IPS-20b (cell line): ENCODE data around the gene HOXD13.

Experiments
- H3K27ac ChIP-seq: one replicate; pipeline ENCODE4 v1.5.1; 2013; ENCODE audit warnings: low read length
- H3K27me3 ChIP-seq: 2 replicates; pipeline ENCODE4 v1.6.1; 2013; ENCODE audit warnings: mild to moderate bottlenecking, low read length, inconsistent platforms; ENCODE audit not compliant: insufficient read depth
- H3K36me3 ChIP-seq: 2 replicates; pipeline ENCODE4 v1.6.1; 2013; ENCODE audit warnings: low read depth, mild to moderate bottlenecking, inconsistent platforms, low read length, moderate library complexity; ENCODE audit not compliant: insufficient read depth
- H3K4me1 ChIP-seq: 2 replicates; pipeline ENCODE4 v1.6.1; 2013; ENCODE audit warnings: mild to moderate bottlenecking, control low read depth, inconsistent platforms, low read length, moderate library complexity; ENCODE audit not compliant: insufficient read depth
- H3K4me3 ChIP-seq: 2 replicates; pipeline ENCODE4 v1.5.1; 2013; ENCODE audit warnings: mild to moderate bottlenecking, low read length, inconsistent platforms
- H3K9ac ChIP-seq: 2 replicates; pipeline ENCODE4 v1.6.1; 2013; ENCODE audit warnings: low read depth, mild to moderate bottlenecking, inconsistent platforms, low read length, moderate library complexity
- H3K9me3 ChIP-seq: 2 replicates; pipeline ENCODE4 v1.6.1; 2013; ENCODE audit warnings: mild to moderate bottlenecking, low read depth, low read length, inconsistent platforms; ENCODE audit not compliant: insufficient read depth

The HOXD13 gene

DNA sequence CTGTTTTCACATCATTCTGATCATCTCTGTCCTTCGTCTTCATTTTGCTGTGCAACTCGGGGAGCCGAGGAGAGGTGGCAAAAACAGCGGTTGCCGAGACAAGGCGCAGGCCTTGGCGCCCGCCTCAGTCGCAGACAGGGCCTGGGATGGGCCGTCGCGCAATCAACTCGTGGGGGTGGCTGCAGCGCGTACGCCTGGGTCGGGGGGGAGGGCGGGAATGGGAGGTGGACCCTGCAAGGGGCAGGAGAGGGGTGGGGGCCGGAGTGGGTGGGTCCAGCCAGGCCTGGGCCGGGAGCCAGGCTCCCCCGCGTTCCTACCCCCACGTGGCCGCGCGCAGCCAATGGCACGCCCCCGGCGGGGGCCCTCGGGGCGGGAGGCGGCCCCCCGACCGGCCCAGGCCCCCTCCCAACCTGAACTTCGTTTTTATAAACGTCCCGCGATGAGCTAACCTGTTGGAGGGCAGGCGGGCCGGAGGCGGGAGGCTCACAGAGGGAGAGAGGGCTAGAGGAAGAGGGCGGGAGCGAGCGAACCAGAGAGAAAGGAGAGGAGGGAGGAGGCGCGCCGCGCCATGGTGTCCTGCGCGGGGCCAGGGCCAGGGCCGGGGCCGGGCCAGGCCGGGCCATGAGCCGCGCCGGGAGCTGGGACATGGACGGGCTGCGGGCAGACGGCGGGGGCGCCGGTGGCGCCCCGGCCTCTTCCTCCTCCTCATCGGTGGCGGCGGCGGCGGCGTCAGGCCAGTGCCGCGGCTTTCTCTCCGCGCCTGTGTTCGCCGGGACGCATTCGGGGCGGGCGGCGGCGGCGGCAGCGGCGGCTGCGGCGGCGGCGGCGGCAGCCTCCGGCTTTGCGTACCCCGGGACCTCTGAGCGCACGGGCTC, at the start of gene HOXD13:
HOXD13 (plus strand) TSS at position 452 of the 875 bp plus-strand sequence; CDS start at position 622, 170 bp downstream.
- Histone ChIP-seq H3K27me3 (peaks cover 100% of the 10 kb centered on the region), H3K36me3 (no peaks in the 10 kb centered on the region), H3K4me3 (peak within 1 kb of the TSS; percentile 32; the same call in 1 of the 2 replicates), H3K9me3 (peaks cover 16% of the 10 kb centered on the region), H3K4me1 (peaks cover 14% of the 10 kb centered on the region; the same call in 1 of the 2 replicates), H3K9ac (no peak within 1 kb of the TSS), H3K27ac (no peak within 1 kb of the TSS)

GRCh38 chr2:176056406-176056805, 36.1 kb upstream of the HOXD13 start:
- H3K36me3 ChIP-seq = no peaks in the 10 kb centered on the region
- H3K4me3 ChIP-seq = no peak overlapping the region
- H3K27me3 ChIP-seq = peaks cover 21% of the 10 kb centered on the region
- no peaks in the 10 kb centered on the region for H3K9me3 ChIP-seq
- no peaks in the 10 kb centered on the region for H3K4me1 ChIP-seq
- H3K27ac ChIP-seq = no peak overlapping the region
- H3K9ac ChIP-seq = no peak overlapping the region

- Histone ChIP-seq H3K4me3 (no peak overlapping the region), H3K27me3 (peaks cover 82% of the 10 kb centered on the region), H3K27ac (no peak overlapping the region), H3K4me1 (no peaks in the 10 kb centered on the region), H3K9me3 (no peaks in the 10 kb centered on the region), H3K9ac (no peak overlapping the region), H3K36me3 (no peaks in the 10 kb centered on the region)
Measured at GRCh38 chr2:176063958-176064357, 28.6 kb upstream of the HOXD13 start.

- Histone ChIP-seq H3K9me3 (no peaks in the 10 kb centered on the region), H3K27ac (no peak overlapping the region), H3K36me3 (no peaks in the 10 kb centered on the region), H3K9ac (no peak overlapping the region), H3K4me1 (no peaks in the 10 kb centered on the region), H3K27me3 (peaks cover 100% of the 10 kb centered on the region), H3K4me3 (peak overlapping the region; percentile 39; the same call in 1 of the 2 replicates)
Measured at GRCh38 chr2:176066645-176067588, 25.6 kb upstream of the HOXD13 start.

GRCh38 chr2:176067589-176068418, 24.7 kb upstream of the HOXD13 start:
- Histone ChIP-seq H3K36me3 (no peaks in the 10 kb centered on the region), H3K9ac (no peak overlapping the region), H3K4me3 (no peak overlapping the region), H3K27ac (no peak overlapping the region), H3K27me3 (peaks cover 100% of the 10 kb centered on the region), H3K9me3 (no peaks in the 10 kb centered on the region), H3K4me1 (no peaks in the 10 kb centered on the region)

- peaks cover 100% of the 10 kb centered on the region for H3K27me3 ChIP-seq
- H3K36me3 ChIP-seq = no peaks in the 10 kb centered on the region
- H3K9ac ChIP-seq = no peak overlapping the region
- H3K4me3 ChIP-seq = no peak overlapping the region
- no peaks in the 10 kb centered on the region for H3K9me3 ChIP-seq
- no peak overlapping the region for H3K27ac ChIP-seq
- H3K4me1 ChIP-seq = no peaks in the 10 kb centered on the region
Measured at GRCh38 chr2:176068419-176068832, 24.1 kb upstream of the HOXD13 start.

DNA sequence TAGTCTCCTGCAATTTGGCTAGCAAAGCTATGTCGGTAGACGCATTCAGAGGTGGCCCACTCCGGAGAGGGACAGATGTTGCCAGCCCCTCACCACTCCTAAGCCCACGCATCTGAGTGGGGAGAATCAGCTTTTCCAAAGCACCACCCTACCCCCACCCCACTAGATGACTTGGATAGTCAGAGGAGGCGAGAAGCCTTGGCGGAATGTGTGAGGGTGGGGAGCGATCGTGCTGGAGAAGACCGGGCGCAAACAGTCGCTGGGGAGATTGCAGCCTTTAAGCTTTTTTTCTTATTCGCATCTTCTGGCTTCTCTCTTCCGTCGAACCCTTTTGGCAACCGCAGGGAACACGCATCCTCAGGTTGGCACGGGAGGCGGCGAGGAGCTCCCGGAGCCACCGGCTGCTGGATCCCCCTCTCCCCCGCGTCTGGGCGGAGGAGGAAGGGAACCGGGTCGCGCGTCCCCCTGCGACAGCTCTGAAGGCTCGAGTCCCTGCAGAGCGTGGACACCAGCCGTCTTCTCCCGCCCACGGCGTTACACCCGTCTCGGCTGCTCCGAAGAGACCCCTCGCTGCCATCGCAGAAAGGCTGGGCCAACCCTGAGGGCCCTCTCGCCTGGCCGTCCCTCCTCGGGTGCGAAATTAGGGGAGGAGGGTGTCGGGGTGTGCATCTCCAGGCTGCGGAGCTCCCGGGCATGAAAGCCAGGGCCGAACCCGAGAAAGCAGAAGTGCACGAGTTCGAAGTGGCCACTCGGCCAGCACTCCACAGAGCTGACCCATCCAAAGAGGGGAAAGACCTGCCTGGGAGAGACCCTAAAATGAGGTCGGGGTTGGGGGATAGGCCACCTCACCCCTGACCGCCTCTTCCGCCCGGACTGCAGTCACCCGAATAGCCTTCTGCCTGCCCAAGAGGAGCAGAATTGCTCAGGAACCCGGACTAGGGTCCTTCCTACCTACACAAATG, 20.9 kb upstream of the HOXD13 start:
- Histone ChIP-seq H3K27ac (no peak overlapping the region), H3K9me3 (no peaks in the 10 kb centered on the region), H3K4me3 (no peak overlapping the region), H3K36me3 (no peaks in the 10 kb centered on the region), H3K27me3 (peaks cover 100% of the 10 kb centered on the region), H3K4me1 (no peaks in the 10 kb centered on the region), H3K9ac (no peak overlapping the region)

DNA sequence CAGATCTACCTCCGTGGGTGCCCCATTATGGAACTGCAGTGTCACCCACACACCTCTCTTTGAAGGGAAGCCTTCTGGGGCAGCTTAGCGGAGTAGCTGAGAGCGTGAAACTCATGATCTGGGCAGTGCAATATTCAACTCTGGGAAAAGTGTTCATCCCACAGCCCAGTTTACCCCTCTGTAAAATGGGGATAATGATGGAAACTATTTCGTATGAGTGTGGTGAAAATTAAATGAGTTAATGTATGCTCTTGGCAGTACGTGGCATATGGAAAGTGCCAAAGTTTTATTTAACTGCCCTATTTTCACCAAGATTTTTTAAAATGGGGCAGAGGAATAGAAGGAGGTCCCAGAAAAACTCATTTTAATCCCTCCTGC, 20.2 kb upstream of the HOXD13 start:
- H3K27me3 ChIP-seq = peaks cover 100% of the 10 kb centered on the region
- H3K9ac ChIP-seq = no peak overlapping the region
- H3K4me3 ChIP-seq = no peak overlapping the region
- H3K27ac ChIP-seq = no peak overlapping the region
- H3K36me3 ChIP-seq = no peaks in the 10 kb centered on the region
- no peaks in the 10 kb centered on the region for H3K9me3 ChIP-seq
- H3K4me1 ChIP-seq = no peaks in the 10 kb centered on the region

DNA sequence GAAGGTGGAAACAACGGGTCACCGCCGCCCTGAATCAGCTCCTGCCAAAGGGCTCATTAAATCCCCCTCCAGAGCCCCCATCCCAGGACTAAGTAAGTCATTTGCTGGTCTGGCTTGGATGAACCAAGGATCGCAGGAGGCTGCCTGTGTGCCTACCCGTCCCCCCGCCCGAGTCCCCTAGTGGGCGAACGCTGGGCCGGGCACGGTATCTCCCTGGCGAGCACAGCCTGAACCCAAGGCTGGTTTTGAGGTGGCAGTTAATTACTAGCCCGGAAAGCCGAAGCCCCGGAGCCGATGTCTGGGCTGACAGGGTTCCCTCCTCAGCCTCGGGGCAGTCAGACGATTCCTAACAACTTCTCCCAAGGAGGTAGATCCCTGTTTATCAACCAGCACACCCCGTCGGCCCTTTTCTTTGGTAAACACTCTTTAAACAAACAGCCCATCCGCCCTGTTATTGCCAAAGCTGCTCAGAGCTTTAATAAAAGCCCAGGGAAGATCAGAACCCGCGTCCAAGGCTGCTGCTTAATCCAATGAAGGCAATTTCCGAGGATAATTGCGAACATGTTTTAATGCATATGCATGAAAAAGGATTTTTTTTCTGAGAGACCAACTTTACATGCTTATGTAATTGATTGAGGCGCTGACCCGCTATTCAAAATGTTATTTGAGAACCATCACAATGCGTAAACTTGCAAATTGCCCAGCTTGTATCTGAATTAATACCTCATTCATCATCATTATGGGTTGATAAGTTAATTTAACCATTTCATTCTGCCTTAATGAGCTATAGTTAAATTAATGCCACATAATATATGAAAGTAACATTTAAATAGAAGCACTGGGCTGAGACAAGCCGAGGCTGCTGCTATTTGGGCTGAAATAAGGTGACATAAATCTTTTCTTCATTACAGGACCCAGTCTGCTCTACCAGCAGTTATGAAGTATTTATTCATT, 19.3 kb upstream of the HOXD13 start:
- no peak overlapping the region for H3K27ac ChIP-seq
- no peaks in the 10 kb centered on the region for H3K4me1 ChIP-seq
- H3K9ac ChIP-seq = no peak overlapping the region
- H3K4me3 ChIP-seq = no peak overlapping the region
- no peaks in the 10 kb centered on the region for H3K9me3 ChIP-seq
- H3K36me3 ChIP-seq = no peaks in the 10 kb centered on the region
- peaks cover 100% of the 10 kb centered on the region for H3K27me3 ChIP-seq
